ENCODE results near the gene PIK3IP1. TPM values are rescaled to one million over a fixed set of nuclear protein-coding genes. Genes with fewer than 3 reads are reported as not detected.

PIK3IP1 gene
- total and polyA plus RNA-seq, 9 of the 15 experiments (the other 6 are each of a cell fraction or from before 2014, with no cell fraction given), result 0.11 to 1.3 (median 0.77) TPM

- TF ChIP-seq NFATC3 (IDR thresholded peaks at IDR 0.05) (no peak), ZNF77 (CRISPR knock-in tag; IDR thresholded peaks at IDR 0.05) (no peak), ZBTB40 (IDR thresholded peaks at IDR 0.05) (no peak), ZBTB40 (CRISPR knock-in tag; IDR thresholded peaks at IDR 0.05) (no peak), NR3C1 (CRISPR knock-in tag; IDR thresholded peaks at IDR 0.05) (no peak), NCOR1 (IDR thresholded peaks at IDR 0.05) (no peak), ZNF668 (CRISPR knock-in tag; IDR thresholded peaks at IDR 0.05) (no peak), EGR1 (conservative IDR thresholded peaks at IDR 0.05) (no peak), NCOA1 (IDR thresholded peaks at IDR 0.05; ENCODE audit: low read depth) (no peak)
- TF ChIP-seq, protein P1, sequence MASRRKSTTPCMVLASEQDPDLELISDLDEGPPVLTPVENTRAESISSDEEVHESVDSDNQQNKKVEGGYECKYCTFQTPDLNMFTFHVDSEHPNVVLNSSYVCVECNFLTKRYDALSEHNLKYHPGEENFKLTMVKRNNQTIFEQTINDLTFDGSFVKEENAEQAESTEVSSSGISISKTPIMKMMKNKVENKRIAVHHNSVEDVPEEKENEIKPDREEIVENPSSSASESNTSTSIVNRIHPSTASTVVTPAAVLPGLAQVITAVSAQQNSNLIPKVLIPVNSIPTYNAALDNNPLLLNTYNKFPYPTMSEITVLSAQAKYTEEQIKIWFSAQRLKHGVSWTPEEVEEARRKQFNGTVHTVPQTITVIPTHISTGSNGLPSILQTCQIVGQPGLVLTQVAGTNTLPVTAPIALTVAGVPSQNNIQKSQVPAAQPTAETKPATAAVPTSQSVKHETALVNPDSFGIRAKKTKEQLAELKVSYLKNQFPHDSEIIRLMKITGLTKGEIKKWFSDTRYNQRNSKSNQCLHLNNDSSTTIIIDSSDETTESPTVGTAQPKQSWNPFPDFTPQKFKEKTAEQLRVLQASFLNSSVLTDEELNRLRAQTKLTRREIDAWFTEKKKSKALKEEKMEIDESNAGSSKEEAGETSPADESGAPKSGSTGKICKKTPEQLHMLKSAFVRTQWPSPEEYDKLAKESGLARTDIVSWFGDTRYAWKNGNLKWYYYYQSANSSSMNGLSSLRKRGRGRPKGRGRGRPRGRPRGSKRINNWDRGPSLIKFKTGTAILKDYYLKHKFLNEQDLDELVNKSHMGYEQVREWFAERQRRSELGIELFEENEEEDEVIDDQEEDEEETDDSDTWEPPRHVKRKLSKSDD (conservative IDR thresholded peaks at IDR 0.05; ENCODE audit: low read length), result no peak
- TF ChIP-seq, protein P2, sequence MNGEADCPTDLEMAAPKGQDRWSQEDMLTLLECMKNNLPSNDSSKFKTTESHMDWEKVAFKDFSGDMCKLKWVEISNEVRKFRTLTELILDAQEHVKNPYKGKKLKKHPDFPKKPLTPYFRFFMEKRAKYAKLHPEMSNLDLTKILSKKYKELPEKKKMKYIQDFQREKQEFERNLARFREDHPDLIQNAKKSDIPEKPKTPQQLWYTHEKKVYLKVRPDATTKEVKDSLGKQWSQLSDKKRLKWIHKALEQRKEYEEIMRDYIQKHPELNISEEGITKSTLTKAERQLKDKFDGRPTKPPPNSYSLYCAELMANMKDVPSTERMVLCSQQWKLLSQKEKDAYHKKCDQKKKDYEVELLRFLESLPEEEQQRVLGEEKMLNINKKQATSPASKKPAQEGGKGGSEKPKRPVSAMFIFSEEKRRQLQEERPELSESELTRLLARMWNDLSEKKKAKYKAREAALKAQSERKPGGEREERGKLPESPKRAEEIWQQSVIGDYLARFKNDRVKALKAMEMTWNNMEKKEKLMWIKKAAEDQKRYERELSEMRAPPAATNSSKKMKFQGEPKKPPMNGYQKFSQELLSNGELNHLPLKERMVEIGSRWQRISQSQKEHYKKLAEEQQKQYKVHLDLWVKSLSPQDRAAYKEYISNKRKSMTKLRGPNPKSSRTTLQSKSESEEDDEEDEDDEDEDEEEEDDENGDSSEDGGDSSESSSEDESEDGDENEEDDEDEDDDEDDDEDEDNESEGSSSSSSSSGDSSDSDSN (IDR thresholded peaks at IDR 0.05; ENCODE audit: borderline replicate concordance in 1 of 2, low read depth in 2 of 2, low read length in 2 of 2), result no peak
- TF ChIP-seq, protein P3, sequence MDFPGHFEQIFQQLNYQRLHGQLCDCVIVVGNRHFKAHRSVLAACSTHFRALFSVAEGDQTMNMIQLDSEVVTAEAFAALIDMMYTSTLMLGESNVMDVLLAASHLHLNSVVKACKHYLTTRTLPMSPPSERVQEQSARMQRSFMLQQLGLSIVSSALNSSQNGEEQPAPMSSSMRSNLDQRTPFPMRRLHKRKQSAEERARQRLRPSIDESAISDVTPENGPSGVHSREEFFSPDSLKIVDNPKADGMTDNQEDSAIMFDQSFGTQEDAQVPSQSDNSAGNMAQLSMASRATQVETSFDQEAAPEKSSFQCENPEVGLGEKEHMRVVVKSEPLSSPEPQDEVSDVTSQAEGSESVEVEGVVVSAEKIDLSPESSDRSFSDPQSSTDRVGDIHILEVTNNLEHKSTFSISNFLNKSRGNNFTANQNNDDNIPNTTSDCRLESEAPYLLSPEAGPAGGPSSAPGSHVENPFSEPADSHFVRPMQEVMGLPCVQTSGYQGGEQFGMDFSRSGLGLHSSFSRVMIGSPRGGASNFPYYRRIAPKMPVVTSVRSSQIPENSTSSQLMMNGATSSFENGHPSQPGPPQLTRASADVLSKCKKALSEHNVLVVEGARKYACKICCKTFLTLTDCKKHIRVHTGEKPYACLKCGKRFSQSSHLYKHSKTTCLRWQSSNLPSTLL (IDR thresholded peaks at IDR 0.05), result no peak
Measured at GRCh38 chr22:31292236-31292989, at the start of gene PIK3IP1 (continued).
